HepG2 (cell line): ENCODE data around the gene PLPP3. TPM values are rescaled to one million over a fixed set of nuclear protein-coding genes. Genes with fewer than 3 reads are reported as not detected.

ENCODE experiments used
- AGO2 ChIP-seq: fragments of 200-400 bp; formaldehyde crosslinking; optimal IDR thresholded peaks from 2 replicates; pipeline ENCODE3; 2017; ENCODE audit warnings: mild to moderate bottlenecking, low read depth, low read length, moderate library complexity
- ARNT2 ChIP-seq: sonication (generic); formaldehyde crosslinking; IDR thresholded peaks from 2 replicates; pipeline ENCODE4 v1.8.0; 2022; ENCODE audit warnings: mild to moderate bottlenecking, low read depth, missing genetic modification reagents, moderate library complexity
- ARNTL ChIP-seq: sonication (generic); formaldehyde crosslinking; IDR thresholded peaks from 2 replicates; pipeline ENCODE4 v1.4.0; 2020; ENCODE audit warnings: mild to moderate bottlenecking, missing genetic modification reagents
- BRD4 ChIP-seq: sonication (generic); formaldehyde crosslinking; IDR thresholded peaks from 2 replicates; pipeline ENCODE4 v1.4.0; 2020; ENCODE audit warnings: missing genetic modification reagents
- CEBPB ChIP-seq: IDR thresholded peaks from 2 replicates; pipeline ENCODE4 v1.6.1; 2011; ENCODE audit warnings: low read depth, low read length, improper control_type of control experiment, borderline replicate concordance
- GATAD2A ChIP-seq: IDR thresholded peaks from 2 replicates; pipeline ENCODE4 v1.6.1; 2016
- HDAC1 ChIP-seq: sonication (generic); formaldehyde crosslinking; IDR thresholded peaks from 2 replicates; pipeline ENCODE4 v1.5.1; 2020; ENCODE audit warnings: mild to moderate bottlenecking, missing genetic modification reagents
- HMG20A ChIP-seq: IDR thresholded peaks from 2 replicates; pipeline ENCODE4 v1.6.1; 2016; ENCODE audit warnings: borderline replicate concordance
- IKZF1 ChIP-seq: fragments of 450-650 bp; IDR thresholded peaks from 2 replicates; pipeline ENCODE4 v1.7.1; 2016
- KLF13 ChIP-seq: sonication (generic); formaldehyde crosslinking; IDR thresholded peaks from 2 replicates; pipeline ENCODE4 v1.4.0; 2020; ENCODE audit warnings: mild to moderate bottlenecking, missing genetic modification reagents
- RARA ChIP-seq: IDR thresholded peaks from 2 replicates; pipeline ENCODE4 v1.6.1; 2016; ENCODE audit warnings: missing genetic modification reagents, missing compliant biosample characterization
- SAP130 ChIP-seq: IDR thresholded peaks from 2 replicates; pipeline ENCODE4 v1.6.1; 2016; ENCODE audit warnings: low read depth
- SOX6 ChIP-seq, 2 experiments: fragments of 450-650 bp in 1 of 2; sonication (generic) in 1 of 2; formaldehyde crosslinking in 1 of 2; IDR thresholded peaks; 2 replicates each; pipeline versions ENCODE4 v1.4.0 to v1.6.1; 2017 to 2020; ENCODE audit warnings: antibody characterized with exemption in 1 of 2, mild to moderate bottlenecking in 1 of 2, missing genetic modification reagents in 1 of 2
- TEAD3 ChIP-seq: optimal IDR thresholded peaks from 2 replicates; pipeline ENCODE3; 2016; ENCODE audit warnings: borderline replicate concordance
- ZC3H13 ChIP-seq: sonication (generic); formaldehyde crosslinking; IDR thresholded peaks from 2 replicates; pipeline ENCODE4 v1.8.1; 2023; ENCODE audit warnings: mild to moderate bottlenecking, missing genetic modification reagents, moderate library complexity
- ZFYVE20 ChIP-seq: sonication (generic); formaldehyde crosslinking; IDR thresholded peaks from 2 replicates; pipeline ENCODE4 v1.8.0; 2023; ENCODE audit warnings: low read depth, mild to moderate bottlenecking, moderate library complexity, missing genetic modification reagents, borderline replicate concordance
- ZNF264 ChIP-seq: sonication (generic); formaldehyde crosslinking; IDR thresholded peaks from 2 replicates; pipeline ENCODE4 v1.4.0; 2020; ENCODE audit warnings: missing genetic modification reagents
- ZNF292 ChIP-seq: sonication (generic); formaldehyde crosslinking; IDR thresholded peaks from 2 replicates; pipeline ENCODE4 v1.8.1; 2022; ENCODE audit warnings: mild to moderate bottlenecking, low read depth, missing genetic modification reagents, borderline replicate concordance
- ZNF329 ChIP-seq: sonication (generic); formaldehyde crosslinking; IDR thresholded peaks from 2 replicates; pipeline ENCODE4 v1.9.0; 2021; ENCODE audit warnings: low read depth, mild to moderate bottlenecking, missing genetic modification reagents
- ZNF382 ChIP-seq: sonication (generic); formaldehyde crosslinking; IDR thresholded peaks from 2 replicates; pipeline ENCODE4 v1.5.0; 2020; ENCODE audit warnings: missing genetic modification reagents, mild to moderate bottlenecking, borderline replicate concordance
- ZNF720 ChIP-seq: sonication (generic); formaldehyde crosslinking; IDR thresholded peaks from 2 replicates; pipeline ENCODE4 v1.4.0; 2020; ENCODE audit warnings: missing genetic modification reagents
- polyA plus RNA-seq, 8 experiments: library from polyadenylated mRNA; depleted of rRNA in 3 of 8; stranded (reverse) in 7 of 8; unstranded in 1 of 8; fragments of >200 nt; fragmentation: Illumina TruSeq in 4 of 8; extraction: Trizol in 4 of 8; gene quantifications; 2 replicates each; pipeline versions ENCODE4 v1.2.1 to v1.2.3, GENCODE V29; 2011 to 2016; ENCODE audit warnings: low read depth in 4 of 8, missing spikeins in 1 of 8, mixed read lengths in 1 of 8; ENCODE audit not compliant: insufficient read depth in 1 of 8
- total RNA-seq, 5 experiments: library from RNA; depleted of rRNA; stranded (reverse); fragments of >200 nt; fragmentation: Illumina TruSeq; extraction: Trizol; gene quantifications; 2 replicates each; pipeline ENCODE4 v1.2.3, GENCODE V29; 2016; ENCODE audit warnings: low read depth in 1 of 5
- TF ChIP-seq, protein P1 (sequence below): sonication (generic); formaldehyde crosslinking; conservative IDR thresholded peaks from 2 replicates; pipeline ENCODE4 v1.4.0; 2020; ENCODE audit warnings: missing genetic modification reagents
- TF ChIP-seq, protein P2 (sequence below): IDR thresholded peaks from 2 replicates; pipeline ENCODE4 v1.6.1; 2016
- TF ChIP-seq, protein P3 (sequence below): sonication (generic); formaldehyde crosslinking; IDR thresholded peaks from 2 replicates; pipeline ENCODE4; 2020; ENCODE audit warnings: missing genetic modification reagents, mild to moderate bottlenecking, borderline replicate concordance
- TF ChIP-seq, protein P4 (sequence below): sonication (generic); formaldehyde crosslinking; IDR thresholded peaks from 2 replicates; pipeline ENCODE4 v1.4.0; 2020; ENCODE audit warnings: missing genetic modification reagents

The PLPP3 gene
- total and polyA plus RNA-seq, 2 of the 13 experiments (the other 11 are each of a cell fraction or from before 2014, with no cell fraction given): 49.7 to 65.8 TPM

DNA sequence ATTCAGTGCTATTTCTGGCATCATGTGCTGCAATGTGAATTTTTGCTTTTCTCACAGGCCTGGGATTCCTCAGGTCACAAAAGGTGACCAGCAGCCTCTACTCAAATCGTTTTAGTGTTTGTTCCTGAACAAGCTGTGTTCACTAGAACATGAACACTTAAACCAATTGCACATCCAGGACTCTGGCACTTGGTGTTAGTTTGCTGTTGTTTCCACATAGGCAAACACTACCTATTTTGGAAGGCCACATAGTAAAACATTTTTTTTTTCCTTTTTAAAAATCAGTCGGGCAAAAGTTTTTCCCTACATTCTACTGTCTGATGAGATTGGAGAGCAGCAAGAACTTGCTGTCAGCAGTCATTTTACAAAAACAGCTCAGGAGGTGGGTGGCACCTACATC lies 83.2 kb downstream of the PLPP3 start (continued):
- TF ChIP-seq SAP130 (CRISPR knock-in tag) (peak; percentile 41; the same call in 1 of the 2 replicates), ZNF264 (CRISPR knock-in tag) (no peak), ZNF720 (CRISPR knock-in tag) (no peak), AGO2 (no peak), TEAD3 (CRISPR knock-in tag) (peak; percentile 28), BRD4 (CRISPR knock-in tag) (no peak), HDAC1 (CRISPR knock-in tag) (peak; percentile 23; the same call in 1 of the 2 replicates), KLF13 (no peak), GATAD2A (CRISPR knock-in tag) (peak; percentile 93), RARA (CRISPR knock-in tag) (peak; percentile 38), IKZF1 (no peak), ZNF382 (CRISPR knock-in tag) (no peak), SOX6 (IDR thresholded peaks at IDR 0.05) (no peak), SOX6 (CRISPR knock-in tag; IDR thresholded peaks at IDR 0.05) (peak; percentile 76), CEBPB (peak; percentile 60; the same call in 1 of the 2 replicates), ARNTL (CRISPR knock-in tag) (no peak), ZC3H13 (no peak), HMG20A (peak; percentile 31; the same call in 1 of the 2 replicates), ARNT2 (CRISPR knock-in tag) (0 out of 2 replicates have a peak, but pooled peaks have one; percentile 20), ZNF292 (CRISPR knock-in tag) (peak; percentile 47; the same call in 1 of the 2 replicates), ZNF329 (CRISPR knock-in tag) (no peak), ZFYVE20 (CRISPR knock-in tag) (no peak)
- TF ChIP-seq, protein P1, sequence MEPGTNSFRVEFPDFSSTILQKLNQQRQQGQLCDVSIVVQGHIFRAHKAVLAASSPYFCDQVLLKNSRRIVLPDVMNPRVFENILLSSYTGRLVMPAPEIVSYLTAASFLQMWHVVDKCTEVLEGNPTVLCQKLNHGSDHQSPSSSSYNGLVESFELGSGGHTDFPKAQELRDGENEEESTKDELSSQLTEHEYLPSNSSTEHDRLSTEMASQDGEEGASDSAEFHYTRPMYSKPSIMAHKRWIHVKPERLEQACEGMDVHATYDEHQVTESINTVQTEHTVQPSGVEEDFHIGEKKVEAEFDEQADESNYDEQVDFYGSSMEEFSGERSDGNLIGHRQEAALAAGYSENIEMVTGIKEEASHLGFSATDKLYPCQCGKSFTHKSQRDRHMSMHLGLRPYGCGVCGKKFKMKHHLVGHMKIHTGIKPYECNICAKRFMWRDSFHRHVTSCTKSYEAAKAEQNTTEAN (CRISPR knock-in tag): peak; percentile 78
- TF ChIP-seq, protein P2, sequence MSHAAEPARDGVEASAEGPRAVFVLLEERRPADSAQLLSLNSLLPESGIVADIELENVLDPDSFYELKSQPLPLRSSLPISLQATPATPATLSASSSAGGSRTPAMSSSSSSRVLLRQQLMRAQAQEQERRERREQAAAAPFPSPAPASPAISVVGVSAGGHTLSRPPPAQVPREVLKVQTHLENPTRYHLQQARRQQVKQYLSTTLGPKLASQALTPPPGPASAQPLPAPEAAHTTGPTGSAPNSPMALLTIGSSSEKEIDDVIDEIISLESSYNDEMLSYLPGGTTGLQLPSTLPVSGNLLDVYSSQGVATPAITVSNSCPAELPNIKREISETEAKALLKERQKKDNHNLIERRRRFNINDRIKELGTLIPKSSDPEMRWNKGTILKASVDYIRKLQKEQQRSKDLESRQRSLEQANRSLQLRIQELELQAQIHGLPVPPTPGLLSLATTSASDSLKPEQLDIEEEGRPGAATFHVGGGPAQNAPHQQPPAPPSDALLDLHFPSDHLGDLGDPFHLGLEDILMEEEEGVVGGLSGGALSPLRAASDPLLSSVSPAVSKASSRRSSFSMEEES (CRISPR knock-in tag): peak; percentile 27; the same call in 1 of the 2 replicates
- TF ChIP-seq, protein P3, sequence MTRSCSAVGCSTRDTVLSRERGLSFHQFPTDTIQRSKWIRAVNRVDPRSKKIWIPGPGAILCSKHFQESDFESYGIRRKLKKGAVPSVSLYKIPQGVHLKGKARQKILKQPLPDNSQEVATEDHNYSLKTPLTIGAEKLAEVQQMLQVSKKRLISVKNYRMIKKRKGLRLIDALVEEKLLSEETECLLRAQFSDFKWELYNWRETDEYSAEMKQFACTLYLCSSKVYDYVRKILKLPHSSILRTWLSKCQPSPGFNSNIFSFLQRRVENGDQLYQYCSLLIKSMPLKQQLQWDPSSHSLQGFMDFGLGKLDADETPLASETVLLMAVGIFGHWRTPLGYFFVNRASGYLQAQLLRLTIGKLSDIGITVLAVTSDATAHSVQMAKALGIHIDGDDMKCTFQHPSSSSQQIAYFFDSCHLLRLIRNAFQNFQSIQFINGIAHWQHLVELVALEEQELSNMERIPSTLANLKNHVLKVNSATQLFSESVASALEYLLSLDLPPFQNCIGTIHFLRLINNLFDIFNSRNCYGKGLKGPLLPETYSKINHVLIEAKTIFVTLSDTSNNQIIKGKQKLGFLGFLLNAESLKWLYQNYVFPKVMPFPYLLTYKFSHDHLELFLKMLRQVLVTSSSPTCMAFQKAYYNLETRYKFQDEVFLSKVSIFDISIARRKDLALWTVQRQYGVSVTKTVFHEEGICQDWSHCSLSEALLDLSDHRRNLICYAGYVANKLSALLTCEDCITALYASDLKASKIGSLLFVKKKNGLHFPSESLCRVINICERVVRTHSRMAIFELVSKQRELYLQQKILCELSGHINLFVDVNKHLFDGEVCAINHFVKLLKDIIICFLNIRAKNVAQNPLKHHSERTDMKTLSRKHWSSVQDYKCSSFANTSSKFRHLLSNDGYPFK (CRISPR knock-in tag): no peak
- TF ChIP-seq, protein P4, sequence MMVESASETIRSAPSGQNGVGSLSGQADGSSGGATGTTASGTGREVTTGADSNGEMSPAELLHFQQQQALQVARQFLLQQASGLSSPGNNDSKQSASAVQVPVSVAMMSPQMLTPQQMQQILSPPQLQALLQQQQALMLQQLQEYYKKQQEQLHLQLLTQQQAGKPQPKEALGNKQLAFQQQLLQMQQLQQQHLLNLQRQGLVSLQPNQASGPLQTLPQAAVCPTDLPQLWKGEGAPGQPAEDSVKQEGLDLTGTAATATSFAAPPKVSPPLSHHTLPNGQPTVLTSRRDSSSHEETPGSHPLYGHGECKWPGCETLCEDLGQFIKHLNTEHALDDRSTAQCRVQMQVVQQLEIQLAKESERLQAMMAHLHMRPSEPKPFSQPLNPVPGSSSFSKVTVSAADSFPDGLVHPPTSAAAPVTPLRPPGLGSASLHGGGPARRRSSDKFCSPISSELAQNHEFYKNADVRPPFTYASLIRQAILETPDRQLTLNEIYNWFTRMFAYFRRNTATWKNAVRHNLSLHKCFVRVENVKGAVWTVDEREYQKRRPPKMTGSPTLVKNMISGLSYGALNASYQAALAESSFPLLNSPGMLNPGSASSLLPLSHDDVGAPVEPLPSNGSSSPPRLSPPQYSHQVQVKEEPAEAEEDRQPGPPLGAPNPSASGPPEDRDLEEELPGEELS (CRISPR knock-in tag): peak; percentile 59
